Parathyroid adenoma (tissue), 2 donors: ENCODE results near the gene LIFR.

Experiments used
- H2AFZ ChIP-seq: fragments of 300-600 bp; sonication (generic); one replicate; pipeline ENCODE4 v1.7.0; 2017; ENCODE audit warnings: antibody characterized with exemption, mild to moderate bottlenecking
- H3K27ac ChIP-seq: fragments of 300-600 bp; sonication (generic); one replicate; pipeline ENCODE4 v1.7.0; 2017
- H3K27me3 ChIP-seq: fragments of 300-600 bp; sonication (generic); one replicate; pipeline ENCODE4 v1.7.0; 2017; ENCODE audit warnings: low read length; ENCODE audit not compliant: control insufficient read depth, insufficient read depth
- H3K36me3 ChIP-seq: fragments of 300-600 bp; sonication (generic); one replicate; pipeline ENCODE4 v1.7.0; 2017; ENCODE audit warnings: low read length; ENCODE audit not compliant: control insufficient read depth, insufficient read depth
- H3K4me1 ChIP-seq: fragments of 300-600 bp; sonication (generic); one replicate; pipeline ENCODE4 v1.7.0; 2017; ENCODE audit warnings: control low read depth
- H3K4me2 ChIP-seq: fragments of 300-600 bp; sonication (generic); one replicate; pipeline ENCODE4 v1.7.0; 2017; ENCODE audit warnings: low read length
- H3K4me3 ChIP-seq: fragments of 300-600 bp; sonication (generic); one replicate; pipeline ENCODE4 v1.7.0; 2017; ENCODE audit warnings: low read depth, low read length
- H3K79me2 ChIP-seq: fragments of 300-600 bp; sonication (generic); one replicate; pipeline ENCODE4 v1.7.0; 2017; ENCODE audit warnings: control low read depth
- H3K9ac ChIP-seq: fragments of 300-600 bp; sonication (generic); one replicate; pipeline ENCODE4 v1.7.0; 2017; ENCODE audit warnings: mild to moderate bottlenecking
- H3K9me3 ChIP-seq: fragments of 300-600 bp; sonication (generic); one replicate; pipeline ENCODE4 v1.7.0; 2017; ENCODE audit warnings: low read length; ENCODE audit not compliant: control insufficient read depth
- TF ChIP-seq, protein P1 (sequence below): fragments of 300-600 bp; sonication (generic); IDR thresholded peaks from one replicate; pipeline ENCODE4 v1.7.0; 2017; ENCODE audit warnings: antibody characterized with exemption, mild to moderate bottlenecking
- donor health status: primary hyperparathyroidism.

The LIFR gene

DNA sequence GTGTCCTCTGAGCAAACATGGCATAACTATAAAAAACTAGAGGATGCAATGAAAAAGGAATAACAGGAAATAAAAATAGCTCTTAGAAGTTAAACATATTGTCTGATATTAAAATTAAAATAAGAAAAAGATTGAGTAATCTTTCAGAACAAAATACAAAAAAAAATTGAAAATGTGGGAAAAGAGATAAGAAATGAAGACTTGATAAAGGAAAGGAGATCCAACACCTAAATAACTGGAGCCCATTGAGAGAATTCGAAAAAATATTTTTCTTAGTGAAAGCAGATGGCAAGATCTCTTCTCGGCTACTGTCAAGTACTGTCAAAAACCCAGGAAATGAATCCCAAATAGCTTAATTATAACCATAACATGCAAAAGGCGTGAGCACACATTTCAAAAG lies 24.9 kb downstream of the LIFR start:
- Histone ChIP-seq H3K4me1 (peaks cover 46% of the 10 kb centered on the region), H3K27ac (peak overlapping the region; percentile 73)

DNA sequence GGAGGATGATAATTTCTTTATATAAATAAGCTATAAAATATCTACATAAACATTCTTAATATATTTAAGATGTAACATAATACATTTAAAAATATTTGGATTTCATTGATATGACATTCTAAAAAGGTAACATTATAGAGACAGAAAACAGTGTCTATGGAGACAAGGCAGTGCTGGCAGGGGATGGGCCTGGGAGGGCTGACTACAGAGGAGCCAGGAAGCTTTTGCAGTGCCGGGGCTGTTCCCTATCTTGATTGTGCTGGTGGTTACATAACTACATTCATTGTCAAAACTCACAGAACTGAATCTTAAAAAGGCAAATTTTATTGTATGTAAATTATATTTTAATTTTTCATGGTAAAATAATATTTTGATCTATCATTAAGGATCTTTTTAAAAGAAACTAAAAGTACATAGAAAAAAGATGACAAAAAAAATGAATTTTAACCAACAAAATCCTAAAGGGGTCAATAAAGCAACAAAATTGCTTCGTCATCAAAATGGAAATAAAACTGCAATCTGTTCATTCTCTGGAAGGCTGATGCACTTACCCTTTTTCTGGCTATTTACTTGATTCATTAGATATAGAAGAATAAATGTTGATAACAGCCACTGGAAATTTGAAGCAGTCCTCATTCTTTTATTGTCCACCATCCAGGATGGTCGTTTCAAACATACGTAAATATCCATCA lies 26.3 kb downstream of the LIFR start:
- peaks cover 43% of the 10 kb centered on the region for H3K4me1 ChIP-seq
- TF ChIP-seq, protein P1, sequence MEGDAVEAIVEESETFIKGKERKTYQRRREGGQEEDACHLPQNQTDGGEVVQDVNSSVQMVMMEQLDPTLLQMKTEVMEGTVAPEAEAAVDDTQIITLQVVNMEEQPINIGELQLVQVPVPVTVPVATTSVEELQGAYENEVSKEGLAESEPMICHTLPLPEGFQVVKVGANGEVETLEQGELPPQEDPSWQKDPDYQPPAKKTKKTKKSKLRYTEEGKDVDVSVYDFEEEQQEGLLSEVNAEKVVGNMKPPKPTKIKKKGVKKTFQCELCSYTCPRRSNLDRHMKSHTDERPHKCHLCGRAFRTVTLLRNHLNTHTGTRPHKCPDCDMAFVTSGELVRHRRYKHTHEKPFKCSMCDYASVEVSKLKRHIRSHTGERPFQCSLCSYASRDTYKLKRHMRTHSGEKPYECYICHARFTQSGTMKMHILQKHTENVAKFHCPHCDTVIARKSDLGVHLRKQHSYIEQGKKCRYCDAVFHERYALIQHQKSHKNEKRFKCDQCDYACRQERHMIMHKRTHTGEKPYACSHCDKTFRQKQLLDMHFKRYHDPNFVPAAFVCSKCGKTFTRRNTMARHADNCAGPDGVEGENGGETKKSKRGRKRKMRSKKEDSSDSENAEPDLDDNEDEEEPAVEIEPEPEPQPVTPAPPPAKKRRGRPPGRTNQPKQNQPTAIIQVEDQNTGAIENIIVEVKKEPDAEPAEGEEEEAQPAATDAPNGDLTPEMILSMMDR, result no peak

More for the DNA sequence above, 24.9 kb downstream of the LIFR start:
- no peaks in the 10 kb centered on the region for H3K9me3 ChIP-seq
- H3K4me2 ChIP-seq, result no peak overlapping the region
- TF ChIP-seq, protein P1, result no peak
- no peaks in the 10 kb centered on the region for H3K27me3 ChIP-seq
- peak overlapping the region; percentile 77 for H2AFZ ChIP-seq
- H3K4me3 ChIP-seq, result no peak overlapping the region
- H3K9ac ChIP-seq, result no peak overlapping the region
- H3K36me3 ChIP-seq, result no peaks in the 10 kb centered on the region
- peaks cover 8% of the 10 kb centered on the region for H3K79me2 ChIP-seq

DNA sequence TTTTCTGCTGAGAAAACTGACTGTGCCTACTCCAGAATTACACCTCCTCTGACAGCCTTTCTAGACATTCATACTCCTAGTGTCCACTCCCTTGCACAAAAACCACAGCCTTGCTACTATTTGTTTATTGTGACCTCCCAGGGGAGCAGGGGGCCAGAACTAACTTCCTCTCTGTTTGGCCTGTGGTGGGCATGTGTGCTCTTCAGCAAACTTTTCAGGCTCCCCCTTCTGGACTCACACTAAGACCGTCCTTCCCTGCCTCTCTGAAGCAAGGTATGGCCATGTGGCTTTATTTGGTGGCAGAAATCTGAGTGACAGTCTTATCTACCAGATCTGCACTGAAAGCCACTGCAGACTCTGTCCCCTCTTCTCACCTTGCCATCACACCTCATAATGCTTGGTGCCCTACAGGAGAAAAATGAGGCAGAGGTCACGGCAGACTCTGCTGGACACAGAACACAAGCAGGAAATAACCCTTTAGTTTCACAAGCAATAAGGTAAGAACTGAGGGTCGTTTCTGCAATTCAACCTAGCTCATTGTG lies 28.2 kb downstream of the LIFR start:
- no peak overlapping the region for H2AFZ ChIP-seq
- no peak overlapping the region for H3K27ac ChIP-seq
- H3K9ac ChIP-seq, result no peak overlapping the region
- no peak overlapping the region for H3K4me3 ChIP-seq
- peaks cover 29% of the 10 kb centered on the region for H3K4me1 ChIP-seq
- TF ChIP-seq, protein P1, result peak; percentile 12
- no peaks in the 10 kb centered on the region for H3K27me3 ChIP-seq
- peaks cover 2% of the 10 kb centered on the region for H3K79me2 ChIP-seq
- no peaks in the 10 kb centered on the region for H3K9me3 ChIP-seq
- no peaks in the 10 kb centered on the region for H3K36me3 ChIP-seq
- H3K4me2 ChIP-seq, result no peak overlapping the region

More for the DNA sequence above, 26.3 kb downstream of the LIFR start:
- H3K9me3 ChIP-seq, result no peaks in the 10 kb centered on the region
- no peak overlapping the region for H3K9ac ChIP-seq
- no peaks in the 10 kb centered on the region for H3K27me3 ChIP-seq
- H3K4me3 ChIP-seq, result no peak overlapping the region
- no peak overlapping the region for H3K4me2 ChIP-seq
- no peak overlapping the region for H3K27ac ChIP-seq
- H3K36me3 ChIP-seq, result no peaks in the 10 kb centered on the region
- peaks cover 4% of the 10 kb centered on the region for H3K79me2 ChIP-seq
- H2AFZ ChIP-seq, result no peak overlapping the region

DNA sequence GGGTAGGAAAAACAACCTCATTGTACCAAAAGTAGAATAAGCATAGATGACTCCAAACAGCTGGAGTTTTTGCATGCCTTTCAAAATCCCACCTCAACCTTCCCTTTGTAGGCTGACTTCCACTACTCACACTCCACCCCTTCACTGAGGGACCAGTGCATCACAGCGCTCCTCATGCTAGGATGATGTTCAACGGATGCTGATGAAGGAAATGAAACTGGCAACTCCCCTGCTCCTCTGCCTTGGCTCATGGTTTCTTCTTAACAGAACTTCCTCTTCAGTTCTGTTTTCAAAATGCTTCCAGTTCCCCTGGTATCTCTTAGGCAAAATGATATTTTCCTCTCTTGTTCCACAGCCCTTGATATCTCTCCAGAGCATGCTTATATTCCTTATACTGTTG lies 29.0 kb downstream of the LIFR start:
- H2AFZ ChIP-seq, result no peak overlapping the region
- TF ChIP-seq, protein P1, result no peak
- H3K4me3 ChIP-seq, result no peak overlapping the region
- H3K36me3 ChIP-seq, result no peaks in the 10 kb centered on the region
- H3K27me3 ChIP-seq, result no peaks in the 10 kb centered on the region
- no peak overlapping the region for H3K9ac ChIP-seq
- no peak overlapping the region for H3K4me2 ChIP-seq
- peaks cover 23% of the 10 kb centered on the region for H3K4me1 ChIP-seq
- H3K27ac ChIP-seq, result no peak overlapping the region
- peaks cover 2% of the 10 kb centered on the region for H3K79me2 ChIP-seq
- H3K9me3 ChIP-seq, result no peaks in the 10 kb centered on the region

DNA sequence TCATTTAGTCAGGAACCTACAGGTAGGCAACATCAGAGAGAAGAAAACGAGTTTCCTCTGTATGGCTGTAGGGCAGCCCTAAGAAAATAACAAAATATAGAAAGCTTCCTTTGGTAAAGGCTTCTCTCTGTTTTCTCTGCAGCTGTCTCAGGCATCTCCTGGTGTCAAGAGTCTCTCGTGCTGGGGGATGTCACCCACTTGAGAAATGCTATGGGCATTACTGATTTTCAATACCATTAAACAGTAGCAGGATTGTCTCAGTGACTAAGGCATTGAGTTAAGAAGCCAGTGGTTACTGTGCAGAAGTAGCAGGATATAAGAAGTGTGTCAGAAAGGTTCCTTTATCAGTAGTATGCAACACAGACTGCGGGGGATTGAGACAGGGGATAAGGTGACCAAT lies 32.4 kb downstream of the LIFR start:
- H3K4me2 ChIP-seq, result no peak overlapping the region
- peaks cover 11% of the 10 kb centered on the region for H3K4me1 ChIP-seq
- no peak overlapping the region for H3K27ac ChIP-seq
- no peaks in the 10 kb centered on the region for H3K36me3 ChIP-seq
- TF ChIP-seq, protein P1, result no peak
- H2AFZ ChIP-seq, result no peak overlapping the region
- no peak overlapping the region for H3K9ac ChIP-seq
- no peaks in the 10 kb centered on the region for H3K27me3 ChIP-seq
- no peak overlapping the region for H3K4me3 ChIP-seq
- no peaks in the 10 kb centered on the region for H3K9me3 ChIP-seq
- no peaks in the 10 kb centered on the region for H3K79me2 ChIP-seq
